ENCODE results near the gene IPO4. TPM values are rescaled to one million over a fixed set of nuclear protein-coding genes. Genes with fewer than 3 reads are reported as not detected.

The IPO4 gene
- total and polyA plus RNA-seq, 2 of the 13 experiments (the other 11 are each of a cell fraction or from before 2014, with no cell fraction given) = 39.0 to 179 TPM

DNA sequence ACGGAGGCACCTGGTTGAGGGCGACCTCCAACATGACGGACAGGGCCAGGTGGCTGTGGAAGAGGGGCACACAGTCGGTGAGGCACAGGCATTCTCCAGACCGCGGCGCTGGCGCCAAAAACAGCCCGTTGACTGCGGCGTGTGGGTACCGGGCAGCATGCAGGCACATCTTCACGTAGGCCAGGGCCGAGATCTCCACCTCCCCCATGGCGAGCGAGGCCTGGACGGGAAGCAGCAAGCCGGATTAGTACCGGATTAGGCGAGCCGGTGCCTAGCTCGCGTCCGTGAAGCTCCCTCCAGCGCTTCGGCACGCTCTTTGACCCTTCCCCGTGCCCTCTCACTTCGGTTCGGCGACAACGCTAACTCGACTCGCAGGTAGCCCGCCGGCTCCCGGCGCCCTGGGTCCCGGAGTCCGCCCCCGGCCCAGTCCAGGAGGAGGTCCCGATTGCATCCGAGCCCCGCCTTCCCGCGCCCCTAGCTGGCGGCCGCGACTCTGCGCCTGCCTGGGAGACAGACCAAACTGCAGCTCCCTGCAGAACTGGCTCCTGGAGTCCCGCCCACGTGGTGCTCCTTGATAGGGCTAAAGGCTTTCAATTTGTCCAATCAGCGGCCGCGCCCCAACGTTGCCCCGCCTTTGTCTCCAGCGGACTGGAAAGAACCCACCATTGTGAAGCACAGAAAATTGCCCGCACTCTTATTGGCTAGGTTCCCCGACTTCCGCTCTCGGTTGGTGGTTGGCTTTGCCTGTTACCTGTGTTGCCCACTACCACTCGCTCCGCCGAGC lies 47.3 kb downstream of the IPO4 start, which contains the start of gene EMC9 (continued):
- TF ChIP-seq YEATS4 (CRISPR knock-in tag; IDR thresholded peaks at IDR 0.05; ENCODE audit: borderline replicate concordance) = peak; percentile 94
- TF ChIP-seq ZNF577 (CRISPR knock-in tag; IDR thresholded peaks at IDR 0.05; ENCODE audit: borderline replicate concordance, low read depth) = peak; percentile 97; the same call in 1 of the 2 replicates
- peak; percentile 99 for TF ChIP-seq GLI4 (CRISPR knock-in tag; IDR thresholded peaks at IDR 0.05; ENCODE audit: borderline replicate concordance)
- TF ChIP-seq, protein P1, sequence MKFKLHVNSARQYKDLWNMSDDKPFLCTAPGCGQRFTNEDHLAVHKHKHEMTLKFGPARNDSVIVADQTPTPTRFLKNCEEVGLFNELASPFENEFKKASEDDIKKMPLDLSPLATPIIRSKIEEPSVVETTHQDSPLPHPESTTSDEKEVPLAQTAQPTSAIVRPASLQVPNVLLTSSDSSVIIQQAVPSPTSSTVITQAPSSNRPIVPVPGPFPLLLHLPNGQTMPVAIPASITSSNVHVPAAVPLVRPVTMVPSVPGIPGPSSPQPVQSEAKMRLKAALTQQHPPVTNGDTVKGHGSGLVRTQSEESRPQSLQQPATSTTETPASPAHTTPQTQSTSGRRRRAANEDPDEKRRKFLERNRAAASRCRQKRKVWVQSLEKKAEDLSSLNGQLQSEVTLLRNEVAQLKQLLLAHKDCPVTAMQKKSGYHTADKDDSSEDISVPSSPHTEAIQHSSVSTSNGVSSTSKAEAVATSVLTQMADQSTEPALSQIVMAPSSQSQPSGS (CRISPR knock-in tag; IDR thresholded peaks at IDR 0.05) = peak; percentile 84
- TF ChIP-seq, protein P2, sequence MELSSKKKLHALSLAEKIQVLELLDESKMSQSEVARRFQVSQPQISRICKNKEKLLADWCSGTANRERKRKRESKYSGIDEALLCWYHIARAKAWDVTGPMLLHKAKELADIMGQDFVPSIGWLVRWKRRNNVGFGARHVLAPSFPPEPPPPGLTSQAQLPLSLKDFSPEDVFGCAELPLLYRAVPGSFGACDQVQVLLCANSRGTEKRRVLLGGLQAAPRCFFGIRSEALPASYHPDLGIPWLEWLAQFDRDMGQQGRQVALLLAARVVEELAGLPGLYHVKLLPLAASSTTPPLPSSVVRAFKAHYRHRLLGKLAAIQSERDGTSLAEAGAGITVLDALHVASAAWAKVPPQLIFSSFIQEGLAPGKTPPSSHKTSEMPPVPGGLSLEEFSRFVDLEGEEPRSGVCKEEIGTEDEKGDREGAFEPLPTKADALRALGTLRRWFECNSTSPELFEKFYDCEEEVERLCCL (CRISPR knock-in tag; IDR thresholded peaks at IDR 0.05; ENCODE audit: borderline replicate concordance) = peak; percentile 96; the same call in 1 of the 2 replicates
- TF ChIP-seq NRL (CRISPR knock-in tag; IDR thresholded peaks at IDR 0.05; ENCODE audit: borderline replicate concordance) = no peak
- TF ChIP-seq ETV6 (CRISPR knock-in tag; conservative IDR thresholded peaks at IDR 0.05) = no peak; the same call in 1 of the 2 replicates
- no peak for TF ChIP-seq KDM6A (CRISPR knock-in tag; IDR thresholded peaks at IDR 0.05; ENCODE audit: low read depth)
- TF ChIP-seq, protein P3, sequence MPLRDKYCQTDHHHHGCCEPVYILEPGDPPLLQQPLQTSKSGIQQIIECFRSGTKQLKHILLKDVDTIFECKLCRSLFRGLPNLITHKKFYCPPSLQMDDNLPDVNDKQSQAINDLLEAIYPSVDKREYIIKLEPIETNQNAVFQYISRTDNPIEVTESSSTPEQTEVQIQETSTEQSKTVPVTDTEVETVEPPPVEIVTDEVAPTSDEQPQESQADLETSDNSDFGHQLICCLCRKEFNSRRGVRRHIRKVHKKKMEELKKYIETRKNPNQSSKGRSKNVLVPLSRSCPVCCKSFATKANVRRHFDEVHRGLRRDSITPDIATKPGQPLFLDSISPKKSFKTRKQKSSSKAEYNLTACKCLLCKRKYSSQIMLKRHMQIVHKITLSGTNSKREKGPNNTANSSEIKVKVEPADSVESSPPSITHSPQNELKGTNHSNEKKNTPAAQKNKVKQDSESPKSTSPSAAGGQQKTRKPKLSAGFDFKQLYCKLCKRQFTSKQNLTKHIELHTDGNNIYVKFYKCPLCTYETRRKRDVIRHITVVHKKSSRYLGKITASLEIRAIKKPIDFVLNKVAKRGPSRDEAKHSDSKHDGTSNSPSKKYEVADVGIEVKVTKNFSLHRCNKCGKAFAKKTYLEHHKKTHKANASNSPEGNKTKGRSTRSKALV (CRISPR knock-in tag; IDR thresholded peaks at IDR 0.05) = peak; percentile 92
- TF ChIP-seq SMC3 (IDR thresholded peaks at IDR 0.05; ENCODE audit: low read length) = no peak
- TF ChIP-seq ZNF232 (CRISPR knock-in tag; IDR thresholded peaks at IDR 0.05; ENCODE audit: borderline replicate concordance) = peak; percentile 90
- TF ChIP-seq, protein P4, sequence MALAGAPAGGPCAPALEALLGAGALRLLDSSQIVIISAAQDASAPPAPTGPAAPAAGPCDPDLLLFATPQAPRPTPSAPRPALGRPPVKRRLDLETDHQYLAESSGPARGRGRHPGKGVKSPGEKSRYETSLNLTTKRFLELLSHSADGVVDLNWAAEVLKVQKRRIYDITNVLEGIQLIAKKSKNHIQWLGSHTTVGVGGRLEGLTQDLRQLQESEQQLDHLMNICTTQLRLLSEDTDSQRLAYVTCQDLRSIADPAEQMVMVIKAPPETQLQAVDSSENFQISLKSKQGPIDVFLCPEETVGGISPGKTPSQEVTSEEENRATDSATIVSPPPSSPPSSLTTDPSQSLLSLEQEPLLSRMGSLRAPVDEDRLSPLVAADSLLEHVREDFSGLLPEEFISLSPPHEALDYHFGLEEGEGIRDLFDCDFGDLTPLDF (CRISPR knock-in tag; IDR thresholded peaks at IDR 0.05) = peak; percentile 94
- peak; percentile 95; the same call in 1 of the 2 replicates for TF ChIP-seq PAX8 (CRISPR knock-in tag; IDR thresholded peaks at IDR 0.05; ENCODE audit: borderline replicate concordance)
- TF ChIP-seq NFIB (CRISPR knock-in tag; IDR thresholded peaks at IDR 0.05; ENCODE audit: borderline replicate concordance) = no peak
- TF ChIP-seq, protein P5, sequence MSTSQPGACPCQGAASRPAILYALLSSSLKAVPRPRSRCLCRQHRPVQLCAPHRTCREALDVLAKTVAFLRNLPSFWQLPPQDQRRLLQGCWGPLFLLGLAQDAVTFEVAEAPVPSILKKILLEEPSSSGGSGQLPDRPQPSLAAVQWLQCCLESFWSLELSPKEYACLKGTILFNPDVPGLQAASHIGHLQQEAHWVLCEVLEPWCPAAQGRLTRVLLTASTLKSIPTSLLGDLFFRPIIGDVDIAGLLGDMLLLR (CRISPR knock-in tag; IDR thresholded peaks at IDR 0.05) = peak; percentile 89
- TF ChIP-seq, protein P6, sequence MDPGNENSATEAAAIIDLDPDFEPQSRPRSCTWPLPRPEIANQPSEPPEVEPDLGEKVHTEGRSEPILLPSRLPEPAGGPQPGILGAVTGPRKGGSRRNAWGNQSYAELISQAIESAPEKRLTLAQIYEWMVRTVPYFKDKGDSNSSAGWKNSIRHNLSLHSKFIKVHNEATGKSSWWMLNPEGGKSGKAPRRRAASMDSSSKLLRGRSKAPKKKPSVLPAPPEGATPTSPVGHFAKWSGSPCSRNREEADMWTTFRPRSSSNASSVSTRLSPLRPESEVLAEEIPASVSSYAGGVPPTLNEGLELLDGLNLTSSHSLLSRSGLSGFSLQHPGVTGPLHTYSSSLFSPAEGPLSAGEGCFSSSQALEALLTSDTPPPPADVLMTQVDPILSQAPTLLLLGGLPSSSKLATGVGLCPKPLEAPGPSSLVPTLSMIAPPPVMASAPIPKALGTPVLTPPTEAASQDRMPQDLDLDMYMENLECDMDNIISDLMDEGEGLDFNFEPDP (CRISPR knock-in tag; conservative IDR thresholded peaks at IDR 0.05) = no peak
- TF ChIP-seq, protein P7, sequence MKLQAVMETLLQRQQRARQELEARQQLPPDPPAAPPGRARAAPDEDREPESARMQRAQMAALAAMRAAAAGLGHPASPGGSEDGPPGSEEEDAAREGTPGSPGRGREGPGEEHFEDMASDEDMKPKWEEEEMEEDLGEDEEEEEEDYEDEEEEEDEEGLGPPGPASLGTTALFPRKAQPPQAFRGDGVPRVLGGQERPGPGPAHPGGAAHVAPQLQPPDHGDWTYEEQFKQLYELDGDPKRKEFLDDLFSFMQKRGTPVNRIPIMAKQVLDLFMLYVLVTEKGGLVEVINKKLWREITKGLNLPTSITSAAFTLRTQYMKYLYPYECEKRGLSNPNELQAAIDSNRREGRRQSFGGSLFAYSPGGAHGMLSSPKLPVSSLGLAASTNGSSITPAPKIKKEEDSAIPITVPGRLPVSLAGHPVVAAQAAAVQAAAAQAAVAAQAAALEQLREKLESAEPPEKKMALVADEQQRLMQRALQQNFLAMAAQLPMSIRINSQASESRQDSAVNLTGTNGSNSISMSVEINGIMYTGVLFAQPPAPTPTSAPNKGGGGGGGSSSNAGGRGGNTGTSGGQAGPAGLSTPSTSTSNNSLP (IDR thresholded peaks at IDR 0.05; ENCODE audit: low read depth, low read length) = no peak
- TF ChIP-seq NCOA1 (CRISPR knock-in tag; IDR thresholded peaks at IDR 0.05) = no peak
- peak; percentile 15; the same call in 1 of the 2 replicates for TF ChIP-seq SSRP1 (CRISPR knock-in tag; IDR thresholded peaks at IDR 0.05)

Measured in HepG2 (cell line).